GM12891 (cell line): ENCODE measurements around the gene RNF217.

Source experiments
- PAX5 ChIP-seq: IDR thresholded peaks from 2 replicates; pipeline ENCODE4 v1.6.1; 2011; ENCODE audit warnings: low read length, moderate library complexity, mild to moderate bottlenecking; ENCODE audit not compliant: insufficient read depth, severe bottlenecking
- POLR2A ChIP-seq: IDR thresholded peaks from 2 replicates; pipeline ENCODE4 v1.6.1; 2011; ENCODE audit warnings: low read depth, low read length, control low read depth
- POLR2AphosphoS5 ChIP-seq: IDR thresholded peaks from 2 replicates; pipeline ENCODE4 v1.6.1; 2011; ENCODE audit warnings: low read depth, low read length, control low read depth
- POU2F2 ChIP-seq: IDR thresholded peaks from 2 replicates; pipeline ENCODE4 v1.6.1; 2011; ENCODE audit warnings: low read depth, mild to moderate bottlenecking, control low read depth, low read length, moderate library complexity
- SPI1 ChIP-seq: IDR thresholded peaks from 2 replicates; pipeline ENCODE4 v1.6.1; 2011; ENCODE audit warnings: low read depth, low read length, control low read depth
- TAF1 ChIP-seq: IDR thresholded peaks from 2 replicates; pipeline ENCODE4 v1.6.1; 2011; ENCODE audit warnings: low read depth, low read length, control low read depth

- TF ChIP-seq POLR2A (no peak), POLR2AphosphoS5 (no peak), TAF1 (no peak), SPI1 (no peak), PAX5 (no peak), POU2F2 (no peak)
Observed at GRCh38 chr6:125100074-125100652, 137.9 kb downstream of the RNF217 start.
